GM21737 (cell line): ENCODE measurements around the gene ALKBH1.
"Not testable (repeated sequence)": the region's sequence is repeated elsewhere in the genome, so short reads cannot be mapped to it uniquely, and the experiment has no call there.

ENCODE experiments used
- ATAC-seq: cut with Tn5 transposase; IDR thresholded peaks from one replicate; pipeline ENCODE4 v1.9.1; 2021; ENCODE audit warnings: mild to moderate bottlenecking, moderate library complexity; ENCODE audit not compliant: unreplicated experiment

The ALKBH1 gene

DNA sequence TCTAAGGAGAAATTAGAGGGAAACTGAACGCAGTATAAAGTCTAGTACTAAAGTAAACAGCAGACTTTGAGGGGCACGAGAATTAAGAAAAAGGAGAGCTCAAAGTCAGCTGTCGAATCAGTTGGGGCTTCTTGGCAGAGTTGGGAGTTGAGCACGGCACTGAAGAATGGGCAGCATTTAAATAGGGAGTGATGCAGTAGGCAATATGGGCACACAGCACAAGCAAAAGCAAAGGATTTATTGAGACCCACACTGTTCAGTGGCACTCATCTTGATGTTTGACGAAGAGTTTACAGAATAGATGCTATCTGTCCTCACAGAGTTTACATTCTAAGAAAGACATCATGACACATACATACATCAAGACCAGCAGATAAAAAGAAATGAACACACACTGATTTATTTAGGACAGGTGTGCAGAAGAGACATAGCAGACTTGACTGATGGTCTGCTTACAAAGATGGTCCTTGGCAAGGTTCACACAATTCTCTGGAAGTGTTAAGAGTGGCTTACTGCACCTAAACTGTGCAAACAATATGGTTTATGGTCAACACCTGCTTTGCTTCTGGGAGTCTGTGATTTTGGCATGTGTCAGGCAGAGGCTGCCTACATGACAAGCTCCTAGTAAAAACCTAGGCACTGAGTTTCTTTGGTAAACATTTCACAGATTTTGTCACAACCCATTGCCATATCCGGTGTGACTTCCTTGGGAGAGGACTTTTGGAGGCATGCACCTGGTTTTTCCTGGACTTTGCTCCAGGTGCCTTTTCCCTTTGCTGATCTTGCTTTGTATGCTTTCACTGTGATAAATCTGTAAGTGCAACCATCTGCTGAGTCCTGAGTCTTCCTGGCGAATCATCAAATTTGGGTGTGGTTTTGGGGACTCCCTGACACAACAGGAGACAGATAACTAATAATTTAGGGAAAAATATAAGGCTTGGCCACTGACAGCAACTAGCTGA is 26.3 kb downstream of the ALKBH1 start:
- no peak for ATAC-seq

DNA sequence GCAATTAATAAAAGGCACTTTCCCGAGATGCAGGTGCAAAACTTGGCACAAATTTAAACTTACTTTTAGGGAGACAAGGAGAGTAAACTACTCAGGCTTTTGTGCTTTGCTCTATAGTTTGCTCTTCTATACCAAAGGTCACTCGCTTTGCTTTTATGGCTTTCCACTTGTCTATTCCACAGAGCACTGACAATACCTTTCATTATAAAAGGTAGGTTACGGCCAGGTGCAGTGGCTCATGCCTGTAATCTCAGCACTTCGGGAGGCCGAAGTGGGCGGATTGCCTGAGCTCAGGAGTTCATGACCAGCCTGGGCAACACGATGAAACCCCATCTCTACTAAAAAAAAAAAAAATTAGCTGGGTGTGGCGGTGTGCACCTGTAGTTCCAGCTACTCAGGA is 32.9 kb downstream of the ALKBH1 start:
- no peak for ATAC-seq

DNA sequence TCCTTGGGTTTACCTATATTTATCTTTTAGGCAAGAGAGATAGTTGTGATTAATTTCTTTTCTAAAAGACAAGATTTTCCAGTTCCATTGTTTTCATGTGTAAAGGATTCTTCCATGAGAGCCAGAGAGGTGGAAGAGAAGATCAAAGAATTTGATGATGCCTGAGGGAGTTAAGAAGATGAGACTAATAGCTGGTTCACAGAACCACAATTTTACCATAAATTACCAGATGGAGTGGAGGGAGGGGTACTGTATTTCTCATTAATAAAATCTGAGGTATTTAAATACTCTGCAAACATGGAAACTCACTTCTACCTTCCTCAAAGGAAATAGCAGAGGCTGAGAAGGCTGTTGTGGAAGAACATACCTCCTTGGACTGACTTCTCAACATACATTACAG is 34.6 kb downstream of the ALKBH1 start:
- ATAC-seq: no peak

DNA sequence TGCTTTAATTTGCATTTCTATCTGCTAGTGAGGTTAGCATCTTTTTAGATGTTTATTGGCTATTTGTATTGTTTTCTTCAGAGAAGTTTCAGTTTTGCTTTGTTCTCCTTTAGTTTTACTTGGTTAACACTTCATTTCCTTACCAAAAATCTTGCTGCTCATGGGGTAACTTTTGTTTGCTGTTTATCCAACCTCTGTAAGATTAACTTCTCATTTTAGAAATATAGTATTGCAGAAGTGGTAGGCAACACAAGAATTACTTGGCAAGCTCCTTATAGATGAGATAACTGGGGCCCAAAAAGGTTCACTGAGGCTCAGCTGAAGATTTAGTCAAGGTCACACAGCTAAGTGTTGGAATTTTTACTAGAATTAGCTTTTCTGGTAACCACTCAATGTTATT is 40.5 kb downstream of the ALKBH1 start:
- no peak for ATAC-seq

DNA sequence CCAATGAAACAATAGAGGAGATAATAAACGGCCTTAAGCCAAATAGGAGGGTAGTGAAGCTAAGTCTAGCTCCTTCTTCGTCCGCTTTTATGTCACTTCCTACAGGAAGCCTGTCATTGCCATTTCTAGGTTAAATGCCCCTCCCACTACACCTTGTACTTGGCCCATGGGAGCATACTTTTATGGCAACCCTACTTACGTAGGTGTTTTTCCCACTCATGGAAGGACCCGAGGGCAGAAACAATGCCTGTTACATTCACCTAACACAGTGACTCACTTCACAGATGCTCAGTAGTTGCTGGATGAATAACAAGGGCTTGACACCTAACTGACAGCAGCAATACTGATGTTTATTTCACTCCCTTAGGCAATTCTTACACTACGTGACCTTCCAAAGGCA is 44.5 kb downstream of the ALKBH1 start:
- ATAC-seq: no peak

DNA sequence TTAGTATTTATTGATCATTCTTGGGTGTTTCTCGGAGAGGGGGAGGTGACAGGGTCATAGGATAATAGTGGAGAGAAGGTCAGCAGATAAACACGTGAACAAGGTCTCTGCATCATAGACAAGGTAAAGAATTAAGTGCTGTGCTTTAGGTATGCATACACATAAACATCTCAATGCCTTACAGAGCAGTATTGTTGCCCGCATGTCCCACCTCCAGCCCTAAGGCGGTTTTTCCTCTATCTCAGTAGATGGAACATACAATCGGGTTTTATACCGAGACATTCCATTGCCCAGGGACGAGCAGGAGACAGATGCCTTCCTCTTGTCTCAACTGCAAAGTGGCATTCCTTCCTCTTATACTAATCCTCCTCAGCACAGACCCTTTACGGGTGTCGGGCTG is 46.3 kb downstream of the ALKBH1 start:
- ATAC-seq: not testable (repeated sequence)

DNA sequence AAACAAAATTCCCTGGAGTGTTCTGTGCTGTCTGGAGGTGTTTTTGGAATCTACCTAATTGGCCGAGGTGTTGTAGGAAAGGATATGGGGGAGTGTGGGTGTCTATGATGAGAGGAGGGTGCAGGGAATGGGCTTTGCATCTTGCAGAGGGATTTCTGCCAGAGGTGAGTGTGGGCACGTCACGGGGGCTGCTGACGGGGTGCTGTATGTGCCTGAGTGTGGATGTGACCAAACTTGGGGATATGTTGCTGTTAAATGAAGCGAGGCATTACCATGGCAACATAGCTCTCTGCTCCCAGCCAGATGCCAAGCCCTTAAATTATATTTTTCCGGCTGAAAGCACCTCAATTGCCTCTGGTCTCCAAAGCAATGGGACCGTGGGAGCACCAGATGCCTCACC is 47.1 kb downstream of the ALKBH1 start:
- ATAC-seq: no peak

DNA sequence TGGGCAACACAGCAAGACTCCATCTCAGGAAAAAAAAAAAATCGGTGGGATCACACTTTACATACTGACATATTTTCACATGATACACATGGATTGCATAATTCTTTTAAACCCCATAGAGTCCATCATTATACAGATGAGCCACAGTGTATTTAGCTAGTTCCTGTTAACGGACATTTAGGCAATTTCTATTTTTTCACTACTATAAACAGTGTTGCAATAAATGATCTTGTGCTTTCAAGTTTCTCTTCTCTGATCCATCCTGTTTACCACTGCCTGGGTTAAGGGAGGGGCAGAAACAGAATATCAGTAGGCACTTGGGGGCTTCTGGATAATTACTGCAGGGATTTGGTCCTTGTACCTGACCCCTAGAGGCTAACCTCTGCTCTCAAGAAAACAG is 48.0 kb downstream of the ALKBH1 start:
- no peak for ATAC-seq

DNA sequence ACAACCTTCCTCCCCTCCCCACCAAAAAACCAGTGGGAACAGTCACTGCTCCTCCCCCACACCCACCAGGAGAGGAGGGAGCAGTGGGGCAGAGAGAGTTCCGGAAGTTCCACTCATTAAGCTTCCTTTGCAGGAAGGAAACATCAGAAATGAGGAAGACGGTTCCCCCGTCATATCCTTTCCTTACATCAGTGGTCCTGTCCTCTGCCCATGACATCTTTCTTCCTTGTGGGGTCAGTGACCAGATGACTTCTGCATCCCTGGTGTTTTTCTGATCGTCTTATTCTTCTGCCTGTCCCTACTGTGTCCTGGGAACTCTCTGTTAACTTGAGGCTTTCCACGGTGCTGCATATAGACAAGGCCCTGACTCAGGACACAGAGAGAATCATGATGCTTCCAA is 50.5 kb downstream of the ALKBH1 start:
- no peak for ATAC-seq

DNA sequence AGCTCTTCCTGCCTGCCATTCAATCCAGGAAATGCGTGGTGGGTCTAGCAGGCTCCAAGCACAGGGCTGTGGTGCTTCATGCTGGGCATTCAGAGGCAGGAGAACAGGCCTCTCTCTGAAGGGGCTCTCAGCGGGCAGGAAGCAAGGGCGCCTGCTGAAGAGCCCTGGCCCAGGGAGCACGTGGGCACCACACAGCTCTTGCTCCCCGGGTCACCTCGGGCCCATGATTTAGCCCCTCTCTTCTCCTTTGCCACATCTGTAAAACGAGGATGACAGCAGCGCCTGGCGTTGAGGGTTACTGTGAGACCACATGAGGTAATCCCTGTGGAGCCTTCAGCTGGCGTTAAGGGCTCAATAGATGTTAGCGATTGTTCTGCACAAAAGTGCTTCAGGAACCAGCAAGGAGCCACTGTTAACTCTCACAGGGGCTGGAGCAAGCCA is 53.8 kb downstream of the ALKBH1 start:
- ATAC-seq: no peak

DNA sequence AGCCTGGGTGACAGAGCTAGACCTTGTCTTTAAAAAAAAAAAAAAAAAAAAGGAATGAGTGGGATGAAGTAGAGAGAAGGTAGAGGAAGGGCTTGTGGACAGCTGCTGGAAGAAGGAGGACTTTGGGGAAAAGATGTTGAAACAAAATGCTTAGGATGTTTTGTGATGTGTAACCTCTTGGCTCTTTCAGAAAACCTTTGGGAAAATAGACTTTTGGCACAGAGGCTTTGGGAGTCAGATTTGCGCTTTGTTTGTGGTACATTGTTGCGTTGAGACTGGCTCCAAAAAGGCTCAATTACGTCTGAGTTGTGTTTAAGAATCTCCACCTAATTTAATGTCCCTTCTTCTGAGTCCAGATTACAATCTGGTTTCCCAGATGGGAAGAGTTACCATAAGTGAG is 58.5 kb downstream of the ALKBH1 start:
- no peak for ATAC-seq

DNA sequence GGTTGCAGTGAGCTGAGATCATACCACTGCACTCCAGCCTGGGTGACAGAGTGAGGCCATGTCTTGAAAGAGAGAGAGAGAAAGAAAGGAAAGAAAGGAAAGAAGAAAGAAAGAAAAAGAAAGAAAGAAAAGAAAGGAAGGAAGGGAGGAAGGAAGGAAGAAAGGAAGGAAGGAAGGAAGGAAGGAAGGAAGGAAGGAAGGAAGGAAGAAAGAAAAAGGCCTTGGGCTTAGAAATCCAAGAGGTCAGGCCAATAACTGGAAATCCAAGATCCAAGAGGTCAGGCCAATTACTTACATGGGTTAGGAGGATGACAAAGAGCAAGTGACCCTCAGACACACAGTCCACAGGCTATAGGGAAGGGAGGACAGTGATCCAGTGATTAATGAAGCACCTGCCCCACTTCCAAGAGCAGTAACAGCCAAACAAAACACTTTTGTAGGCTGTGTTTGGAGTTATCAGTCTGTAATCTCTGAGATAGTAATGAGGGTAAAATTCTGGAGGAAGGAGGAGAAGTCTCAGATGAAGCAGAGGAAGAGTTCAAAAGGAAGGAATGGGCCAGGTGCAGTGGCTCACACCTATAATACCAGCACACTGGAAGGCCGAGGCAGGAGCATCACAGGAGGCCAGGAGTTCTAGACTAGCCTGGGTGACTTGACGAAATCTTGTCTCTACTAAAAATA is 59.2 kb downstream of the ALKBH1 start:
- no peak for ATAC-seq

DNA sequence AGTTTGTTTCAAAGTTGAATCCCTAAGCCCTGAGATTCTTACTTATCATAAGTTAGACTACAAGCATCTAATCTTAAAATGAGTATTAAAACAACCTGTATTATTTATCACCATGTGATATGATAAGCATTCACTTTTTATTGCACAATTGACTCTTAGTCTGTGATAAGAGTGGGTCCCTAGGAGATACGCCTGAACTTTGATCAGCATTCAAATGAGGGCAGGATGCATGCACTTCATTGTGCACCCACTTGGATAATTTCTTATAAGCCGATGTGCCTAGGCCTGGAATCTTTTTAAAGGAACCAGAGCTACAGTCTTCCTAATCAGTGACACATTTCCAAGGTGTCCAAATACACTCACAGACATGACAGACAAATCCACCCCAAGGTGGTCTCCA is 60.0 kb downstream of the ALKBH1 start:
- ATAC-seq: no peak

DNA sequence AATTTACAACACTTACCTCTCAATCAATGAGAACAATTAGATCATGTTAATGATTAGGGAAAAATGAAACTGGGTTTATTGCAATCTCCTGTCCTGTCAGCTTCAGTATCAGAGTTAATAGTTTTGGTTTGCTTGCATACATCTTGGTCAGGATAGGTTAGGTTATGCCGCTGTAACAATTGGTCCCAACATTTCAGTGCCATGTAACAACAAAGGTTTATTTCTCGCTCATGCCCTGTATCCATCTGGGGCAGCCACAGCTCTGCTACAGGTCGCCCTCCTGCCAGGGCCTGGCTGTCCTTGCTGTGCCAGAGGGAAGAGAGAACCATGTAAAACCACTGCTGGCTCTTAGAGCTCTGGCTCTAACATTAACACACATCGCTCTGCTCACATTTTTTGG is 60.9 kb downstream of the ALKBH1 start:
- no peak for ATAC-seq

DNA sequence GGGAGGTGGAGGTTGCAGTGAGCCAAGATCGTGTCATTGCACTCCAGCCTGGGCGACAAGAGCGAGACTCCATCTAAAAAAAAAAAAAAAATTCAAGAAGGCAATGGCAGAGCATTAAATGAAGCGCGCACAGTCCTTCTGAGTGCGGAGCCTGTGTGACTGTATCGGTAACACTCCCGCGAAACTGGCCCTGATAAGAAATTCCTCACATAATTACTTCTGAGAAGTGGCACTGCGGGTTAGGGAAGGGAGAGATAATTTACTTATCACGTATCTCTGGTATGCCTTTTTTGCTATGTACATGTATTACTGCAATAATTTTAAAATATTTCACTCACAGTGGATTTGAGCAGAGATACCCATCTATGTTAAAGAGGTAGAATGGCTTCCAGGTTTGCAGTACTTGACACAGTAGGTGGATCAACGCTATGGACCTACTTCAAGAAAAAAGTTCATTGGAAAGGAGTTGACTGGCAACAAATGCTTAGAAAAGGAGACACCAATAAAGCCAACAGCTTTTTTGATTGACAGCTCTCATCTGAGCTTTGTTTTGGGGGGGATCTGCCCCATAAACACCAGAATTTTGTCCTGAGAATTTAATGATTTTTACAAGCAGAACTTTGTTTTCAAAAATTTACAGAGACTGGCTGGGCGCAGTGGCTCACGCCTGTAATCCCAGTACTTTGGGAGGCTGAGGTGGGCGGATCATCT is 62.1 kb downstream of the ALKBH1 start:
- no peak for ATAC-seq

DNA sequence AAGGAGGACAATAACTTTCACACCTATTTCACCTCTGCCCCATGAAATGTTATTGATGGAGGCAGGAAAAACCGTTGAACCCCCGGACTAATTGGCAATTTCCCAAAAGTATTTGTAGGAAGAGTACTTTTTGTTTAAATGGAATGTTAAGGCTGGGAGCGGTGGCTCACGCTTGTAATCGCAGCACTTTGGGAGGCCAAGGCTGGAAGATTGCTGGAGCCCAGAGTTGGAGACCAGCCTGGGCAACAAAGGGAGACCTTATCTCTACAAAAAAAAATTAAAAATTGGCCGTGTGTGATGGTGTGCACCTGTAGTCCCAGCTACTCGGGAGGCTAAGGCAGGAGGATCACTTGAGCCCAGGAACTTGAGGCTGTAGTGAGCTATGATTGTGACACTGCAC is 65.4 kb downstream of the ALKBH1 start:
- ATAC-seq: no peak

DNA sequence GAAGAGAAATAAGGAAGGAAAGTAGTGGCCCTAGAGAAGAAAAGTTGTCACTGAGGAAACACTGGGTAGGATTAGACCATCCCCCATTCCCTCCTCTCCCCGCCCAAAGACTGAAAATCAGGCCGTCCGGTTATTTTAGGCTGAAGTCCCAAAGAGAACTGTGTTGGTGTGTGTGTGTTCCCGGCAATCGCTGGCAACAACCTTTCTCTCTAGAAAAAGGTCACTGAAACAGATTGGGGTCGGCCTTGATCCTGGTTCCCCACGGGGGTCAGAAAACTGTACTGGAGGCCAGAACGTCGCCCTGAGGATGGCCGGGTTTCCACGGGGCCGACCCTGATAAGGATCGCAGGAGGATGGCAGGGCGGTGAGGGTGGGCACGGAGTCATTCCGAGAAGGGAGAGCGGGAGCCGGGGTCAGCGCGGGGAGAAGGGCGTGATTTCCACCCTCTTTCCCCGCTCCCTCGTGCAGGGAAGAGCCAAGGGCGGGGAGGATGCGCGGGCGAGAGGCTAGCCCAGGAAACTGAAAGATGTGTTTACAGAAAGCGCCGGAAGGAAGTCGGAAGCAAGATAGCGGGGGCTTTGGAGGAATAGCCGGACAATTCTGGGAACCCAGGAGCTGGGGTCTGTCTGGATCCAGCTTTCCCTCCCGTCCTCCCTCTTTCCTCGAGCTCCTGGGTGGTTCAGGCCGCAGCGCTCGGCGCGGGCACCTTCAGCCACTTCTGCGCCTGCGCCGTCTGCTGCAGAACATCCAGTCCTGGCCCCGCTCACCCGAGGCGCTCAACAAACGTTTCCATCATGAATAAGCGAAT is 66.1 kb downstream of the ALKBH1 start:
- ATAC-seq: no peak

DNA sequence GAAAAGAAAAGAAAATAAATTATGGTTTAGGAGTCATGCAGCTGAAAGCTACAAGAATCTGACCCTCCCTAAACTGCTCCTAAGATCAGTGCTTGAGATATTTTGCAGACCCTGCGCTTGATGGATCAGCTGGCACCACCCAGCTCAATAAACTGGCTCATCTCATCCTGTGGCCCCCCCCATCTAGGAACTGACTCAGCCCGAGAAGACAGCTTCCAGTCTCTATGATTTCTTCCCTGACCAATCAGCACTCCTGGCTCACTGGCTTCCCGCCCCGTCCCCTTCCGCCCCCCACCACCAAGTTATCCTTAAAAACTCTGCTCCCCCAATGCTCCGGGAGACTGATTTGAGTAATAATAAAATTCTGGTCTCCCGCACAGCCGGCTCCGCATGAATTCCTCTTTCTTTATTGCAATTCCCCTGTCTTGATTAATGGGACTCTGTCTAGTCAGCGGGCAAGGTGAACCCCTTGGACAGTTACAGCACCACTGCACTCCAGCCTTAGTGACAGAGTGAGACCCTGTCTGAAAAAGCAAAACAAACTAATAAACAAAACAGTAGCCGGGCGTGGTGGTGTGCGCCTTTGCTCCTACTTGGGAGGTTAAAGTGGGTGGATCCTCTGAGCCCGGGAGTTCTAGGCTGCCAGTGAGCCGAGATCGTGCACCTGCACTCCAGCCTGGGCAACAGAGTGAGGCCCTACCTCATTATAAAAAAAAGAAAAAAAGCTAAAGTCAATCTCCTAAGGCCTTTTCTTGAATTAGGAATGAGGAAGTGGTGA is 66.9 kb downstream of the ALKBH1 start:
- no peak for ATAC-seq

DNA sequence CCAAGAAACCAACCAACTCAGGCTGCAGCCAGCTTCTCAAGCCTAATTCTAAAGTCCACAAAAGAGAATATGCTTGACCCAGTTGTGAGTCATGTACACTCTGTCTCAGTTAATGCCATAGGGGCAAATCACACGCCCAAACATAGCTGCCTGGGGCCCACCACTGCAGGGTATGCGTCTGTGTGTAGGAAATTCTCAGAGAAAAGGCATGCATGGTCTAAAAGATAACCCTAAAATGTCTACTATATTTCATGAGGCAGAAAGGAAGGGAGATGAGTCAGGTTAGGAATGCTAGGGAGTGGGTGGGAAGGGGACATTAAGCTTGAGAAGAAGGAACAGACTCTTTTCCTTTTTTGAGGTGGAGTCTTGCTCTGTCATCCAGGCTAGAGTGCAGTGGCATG is 69.1 kb downstream of the ALKBH1 start:
- no peak for ATAC-seq

DNA sequence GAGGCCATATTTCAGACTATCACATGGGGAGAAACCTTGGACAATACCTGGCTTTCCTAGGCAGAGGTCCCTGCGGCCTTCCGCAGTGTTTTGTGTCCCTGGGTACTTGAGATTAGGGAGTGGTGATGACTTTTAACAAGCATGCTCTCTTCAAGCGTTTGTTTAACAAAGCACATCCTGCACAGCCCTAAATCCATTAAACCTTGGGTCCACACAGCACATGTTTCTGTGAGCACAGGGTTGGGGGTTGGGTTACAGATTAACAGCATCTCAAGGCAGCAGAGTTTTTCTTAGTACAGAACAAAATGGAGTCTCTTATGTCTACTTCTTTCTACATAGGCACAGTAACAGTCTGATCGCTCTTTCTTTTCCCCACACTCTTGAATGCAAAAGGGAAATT is 72.0 kb downstream of the ALKBH1 start:
- not testable (repeated sequence) for ATAC-seq
